HuH-7.5 (cell line): ENCODE measurements around the gene ARHGEF12.
"Not testable (repeated sequence)": the region's sequence is repeated elsewhere in the genome, so short reads cannot be mapped to it uniquely, and the experiment has no call there.

Experiments
- DNase-seq: peaks from one replicate; pipeline ENCODE4 v3.0.0; 2011; ENCODE audit warnings: low spot score

ARHGEF12 gene

GRCh38 chr11:120494595-120494994, 158.4 kb downstream of the ARHGEF12 start:
- DNase-seq, result no peak

- DNase-seq, result no peak
Measured at GRCh38 chr11:120499088-120499487, 162.9 kb downstream of the ARHGEF12 start.

GRCh38 chr11:120499859-120500258, 163.6 kb downstream of the ARHGEF12 start:
- DNase-seq, result no peak

GRCh38 chr11:120500414-120501071, 164.3 kb downstream of the ARHGEF12 start:
- no peak for DNase-seq

DNA sequence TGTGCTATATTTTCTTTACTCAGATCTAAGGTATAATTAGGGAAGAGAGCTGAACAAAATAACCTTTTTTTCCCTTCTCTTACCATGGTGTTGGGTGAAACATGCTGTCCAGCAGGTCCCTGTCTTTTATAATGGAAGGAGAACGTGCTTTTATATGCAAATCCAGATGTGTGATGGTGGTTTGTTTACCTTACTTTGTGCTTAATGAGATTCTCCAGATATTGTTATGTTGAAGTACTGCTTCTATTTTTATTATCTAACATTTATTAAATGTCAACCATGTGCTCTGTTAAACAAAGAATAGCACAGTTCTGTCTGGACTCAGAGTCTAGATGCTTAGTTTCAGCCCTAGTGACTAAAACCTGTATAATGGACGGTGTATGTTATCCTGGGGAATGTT, 165.2 kb downstream of the ARHGEF12 start:
- no peak for DNase-seq

GRCh38 chr11:120501976-120502755, 166.0 kb downstream of the ARHGEF12 start:
- DNase-seq, result no peak

DNA sequence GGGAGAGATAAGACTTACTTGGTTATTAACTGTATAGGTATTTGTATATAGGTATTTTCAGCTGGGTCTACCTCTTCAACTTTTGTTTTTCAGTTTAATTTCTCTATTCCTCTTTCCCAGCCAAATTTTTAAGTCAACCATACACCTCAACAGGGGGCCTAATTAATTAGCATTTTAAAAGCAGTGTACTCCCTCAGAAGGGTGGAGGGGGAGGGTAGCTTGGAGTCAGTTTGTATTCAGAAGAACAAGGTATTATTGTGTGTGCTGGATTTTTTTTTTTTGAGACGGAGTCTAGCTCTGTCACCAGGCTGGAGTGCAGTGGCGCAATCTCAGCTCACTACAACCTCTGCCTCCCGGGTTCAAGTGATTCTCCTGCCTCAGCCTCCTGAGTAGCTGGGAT, 167.3 kb downstream of the ARHGEF12 start:
- DNase-seq, result not testable (repeated sequence)

- DNase-seq, result no peak
Measured at GRCh38 chr11:120505801-120506425, 169.7 kb downstream of the ARHGEF12 start.

DNA sequence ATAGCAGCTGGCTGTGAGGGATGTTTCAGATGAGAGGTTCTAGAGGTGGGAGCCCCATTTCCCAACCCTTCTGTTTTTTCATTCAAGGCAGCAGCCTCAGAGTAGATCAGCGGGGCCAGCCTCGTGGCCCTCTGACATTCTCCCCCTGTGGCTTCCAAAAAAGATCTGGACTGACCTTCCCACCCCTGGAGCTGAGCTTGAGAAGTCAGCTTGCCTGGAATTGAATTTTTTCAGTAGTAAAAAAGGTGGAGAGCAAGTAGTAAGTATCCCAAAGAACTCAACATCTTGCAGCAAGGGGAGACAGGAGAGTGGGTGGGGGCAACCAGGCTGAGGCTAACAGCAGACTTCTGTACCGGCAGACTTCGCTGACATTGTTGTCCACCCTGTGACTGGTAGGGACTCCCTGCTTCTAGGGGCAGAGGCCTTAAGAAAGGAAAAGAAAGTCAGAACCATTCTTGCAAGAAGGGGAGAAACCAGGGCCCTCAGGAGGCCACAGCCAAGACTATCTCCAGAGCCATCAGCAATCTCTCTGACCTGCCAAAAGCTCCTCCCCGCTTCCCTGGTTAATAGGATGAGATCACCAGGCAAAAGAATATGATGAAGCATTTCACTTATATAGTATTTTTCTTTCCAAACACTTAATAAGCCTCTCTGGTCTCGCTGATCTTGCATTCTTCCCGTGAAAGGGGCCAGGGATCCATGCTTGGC, 173.3 kb downstream of the ARHGEF12 start:
- no peak for DNase-seq

- DNase-seq, result no peak
Measured at GRCh38 chr11:120510406-120511115, 174.3 kb downstream of the ARHGEF12 start.

DNA sequence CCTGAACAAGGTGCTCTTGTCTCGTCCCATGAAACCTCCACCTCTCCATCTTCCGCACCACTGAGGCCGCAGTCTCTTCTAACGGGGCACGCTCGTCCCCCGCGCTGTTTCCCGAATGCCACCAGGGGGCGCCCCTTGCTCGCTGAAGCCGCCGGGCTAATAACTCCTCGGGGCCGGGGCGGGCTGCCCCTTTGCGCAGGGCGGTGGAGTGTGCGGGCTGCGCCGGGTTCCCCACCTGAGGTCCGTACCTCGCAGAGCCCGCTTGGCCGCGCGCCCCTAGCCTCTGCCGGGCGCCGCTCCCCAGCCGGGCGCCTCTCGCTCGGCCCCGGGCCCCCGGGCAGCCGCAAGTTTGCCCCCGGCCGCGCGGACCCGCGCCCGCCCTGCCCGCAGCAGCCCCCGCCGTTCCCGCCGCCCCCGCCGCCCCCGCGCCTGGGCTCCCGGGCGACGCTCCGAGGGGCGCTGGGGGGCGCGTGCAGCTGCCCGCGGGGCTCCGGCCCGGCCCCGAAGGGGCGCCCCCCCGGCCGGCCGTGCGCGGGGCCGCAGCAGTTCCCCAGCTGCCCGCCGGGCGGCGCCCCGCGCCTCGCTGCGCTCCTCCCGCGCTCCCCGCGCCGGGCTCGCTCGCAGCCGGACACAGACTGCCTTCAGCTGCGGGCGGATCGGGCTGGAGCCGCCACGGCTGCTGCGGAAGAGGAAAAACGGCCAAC, 175.1 kb downstream of the ARHGEF12 start, which contains the start of gene GRIK4:
TSS of gene GRIK4 (plus strand) at position 633 of the 704 bp plus-strand sequence. CDS start 148,571 bp downstream, outside the sequence.
- DNase-seq, result peak; percentile 89

- no peak for DNase-seq
Measured at GRCh38 chr11:120511820-120512738, 175.9 kb downstream of the ARHGEF12 start.

GRCh38 chr11:120512739-120513435, 176.7 kb downstream of the ARHGEF12 start:
- DNase-seq, result no peak

DNA sequence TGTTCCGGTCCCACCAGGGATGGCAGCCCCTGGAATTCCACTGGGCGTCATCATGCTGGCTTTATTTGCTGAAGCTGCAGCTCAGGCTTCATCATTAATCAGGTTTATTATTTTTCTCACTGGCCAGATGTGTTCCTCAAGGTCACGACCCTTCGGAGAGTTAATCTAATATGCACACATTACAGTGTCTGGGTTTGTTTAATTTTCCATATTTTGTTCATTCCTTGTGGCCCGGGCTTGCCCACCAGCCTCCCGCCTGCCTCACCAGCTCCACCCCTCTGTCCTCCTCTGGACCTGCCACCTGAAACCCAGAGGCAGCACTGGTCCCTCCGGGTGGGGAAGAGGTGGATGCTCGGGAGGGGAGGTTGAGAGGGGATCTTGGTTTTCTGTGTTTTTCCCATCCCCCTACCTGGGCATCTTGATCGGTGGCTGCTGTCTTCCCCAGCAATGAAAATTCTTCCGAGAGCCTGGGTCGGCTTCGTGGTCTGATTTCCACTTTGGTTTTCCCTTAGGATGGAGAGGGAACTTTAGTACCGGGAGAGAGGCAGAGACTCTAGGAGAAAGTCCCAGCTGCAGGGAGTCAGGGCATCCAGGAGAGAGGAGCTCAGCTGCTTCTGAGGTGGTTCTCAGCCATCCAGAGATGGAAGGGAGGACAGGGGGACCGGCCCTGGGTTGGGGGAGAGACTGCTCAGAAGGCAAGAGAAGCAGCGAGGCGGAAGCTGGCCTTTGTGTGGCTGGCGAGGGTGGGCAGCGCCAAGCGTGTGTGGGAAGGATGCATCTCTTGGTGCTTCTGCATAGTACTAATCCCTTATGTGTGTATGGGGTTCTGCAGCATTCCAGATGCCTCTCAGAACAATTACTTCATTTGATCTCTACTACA, 177.5 kb downstream of the ARHGEF12 start:
- DNase-seq, result no peak

- DNase-seq, result no peak
Measured at GRCh38 chr11:120514541-120515121, 178.4 kb downstream of the ARHGEF12 start.

DNA sequence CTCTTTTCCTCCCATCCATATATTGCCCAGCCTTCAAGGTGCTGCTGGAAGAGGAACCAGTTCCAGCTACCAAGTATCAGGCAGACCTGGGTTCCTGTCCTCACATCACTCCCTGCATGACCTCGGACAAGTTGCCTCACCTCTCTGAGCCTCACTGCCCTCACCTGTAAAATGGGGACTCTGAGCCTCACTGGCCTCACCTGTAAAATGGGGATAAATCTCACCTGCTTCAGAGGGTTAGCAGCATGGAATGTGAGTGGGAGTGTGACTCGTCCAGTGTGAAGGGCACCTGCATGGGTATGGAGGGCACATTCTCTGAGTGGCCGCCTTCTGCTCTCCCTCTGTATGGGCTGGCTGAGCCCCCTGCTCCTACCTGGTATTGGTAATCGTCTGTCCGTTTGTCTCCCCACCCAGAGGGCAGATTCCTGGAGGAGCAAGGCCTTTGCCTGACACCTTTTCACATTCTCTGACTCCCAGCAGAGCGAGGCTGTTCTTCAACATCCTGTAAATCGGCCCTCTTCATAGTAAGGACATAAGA, 179.0 kb downstream of the ARHGEF12 start:
- DNase-seq, result no peak
